Pancreas (tissue), 10 donors: ENCODE results near the gene BIN2. TPM values are rescaled to one million over a fixed set of nuclear protein-coding genes. Genes with fewer than 3 reads are reported as not detected.
"Not testable (repeated sequence)": the region's sequence is repeated elsewhere in the genome, so short reads cannot be mapped to it uniquely, and the experiment has no call there.

Experiments used
- ATAC-seq, 4 donors: fragments of 200-7000 bp; cut with Tn5 transposase; one replicate each; pipeline versions ENCODE4 v1.8.0 to v1.9.1; 2020; ENCODE audit warnings: mild to moderate bottlenecking in 4 of 4, moderate library complexity in 4 of 4
- DNase-seq, 6 donors: peaks; one replicate each; pipeline ENCODE4 v3.0.0-alpha.2; 2020
- FAIRE-seq: peaks from 2 replicates; lab custom pipeline; 2012; peaks lifted over from hg19 to GRCh38; lab: Jason Lieb, UNC
- H3K27ac ChIP-seq, 4 donors: fragments of 200-600 bp; sonication (generic); 1 replicate in 3 of 4; 2 replicates in 1 of 4; pipeline versions ENCODE4 v1.5.0 to v1.8.0; 2020
- H3K27me3 ChIP-seq, 4 donors: fragments of 200-600 bp; one replicate each; pipeline ENCODE4 v1.8.0; 2021
- H3K36me3 ChIP-seq, 3 donors: fragments of 200-600 bp; sonication (generic) in 1 of 3; one replicate each; pipeline versions ENCODE4 v1.5.0 to v1.8.0; 2020 to 2021
- H3K4me1 ChIP-seq, 3 donors: fragments of 200-600 bp; one replicate each; pipeline ENCODE4 v1.8.0; 2021
- H3K4me3 ChIP-seq, 4 donors: fragments of 200-600 bp; sonication (generic) in 2 of 4; one replicate each; pipeline versions ENCODE4 v1.5.0 to v1.8.0; 2020 to 2021
- H3K9me3 ChIP-seq, 4 donors: fragments of 200-600 bp; one replicate each; pipeline ENCODE4 v1.8.0; 2021
- WGBS, 2 donors: extraction: QIAGEN DNeasy Blood & Tissue Kit; methylation state at CpG; one replicate each; pipeline ENCODE4 v1.1.7; 2013; 5-methylcytosine and 5-hydroxymethylcytosine counted together
- intact Hi-C, 3 donors: fragments of 100-400 bp; cut with DNase I; formaldehyde crosslinking; loops; one replicate each; pipeline versions ENCODE4 v1.11.1 to v1.14.2; 2022
- polyA plus RNA-seq, 2 donors: library from polyadenylated mRNA; stranded (reverse); fragments of 200-250 nt; gene quantifications; one replicate each; pipeline ENCODE4 v1.2.3, GENCODE V29; 2013
- total RNA-seq, 6 donors: library from RNA; stranded (reverse); fragmentation: NEBNext Ultra II Directional in 4 of 6; extraction: Animal tissue kit (Norgen Biotek cat#: 25700) in 4 of 6; gene quantifications; one replicate each; pipeline versions ENCODE4 v1.2.1 to v1.2.4, GENCODE V29; 2021 to 2023
- TF ChIP-seq, protein P1 (sequence below), 4 donors: fragments of 200-600 bp; sonication (generic) in 3 of 4; IDR thresholded peaks; one replicate each; pipeline versions ENCODE4 v1.5.0 to v1.8.0; 2021; ENCODE audit warnings: antibody characterized with exemption in 4 of 4
- donor health status: healthy with polysubstance abuse.
- donor health status: DM: no; HTN: no; CAD: no; lungs with moderate emphysema.
- donor health status: DM: no; HTN: no; CAD: no.
- donor health status: control.
- donor health status: control.
- donor health status: Bipolar disorder and iron deficiency.
- donor health status: DM: yes; HTN: yes; CAD: no.
- donor health status: DM: no; HTN: no; CAD: no.
- donor health status: DM: no; HTN: no; CAD: no.
- donor health status: DM: yes; HTN: yes; CAD: no.

BIN2 gene
- total and polyA plus RNA-seq, 8 donors: 0.56 to 6.0 (median 0.97) TPM

DNA sequence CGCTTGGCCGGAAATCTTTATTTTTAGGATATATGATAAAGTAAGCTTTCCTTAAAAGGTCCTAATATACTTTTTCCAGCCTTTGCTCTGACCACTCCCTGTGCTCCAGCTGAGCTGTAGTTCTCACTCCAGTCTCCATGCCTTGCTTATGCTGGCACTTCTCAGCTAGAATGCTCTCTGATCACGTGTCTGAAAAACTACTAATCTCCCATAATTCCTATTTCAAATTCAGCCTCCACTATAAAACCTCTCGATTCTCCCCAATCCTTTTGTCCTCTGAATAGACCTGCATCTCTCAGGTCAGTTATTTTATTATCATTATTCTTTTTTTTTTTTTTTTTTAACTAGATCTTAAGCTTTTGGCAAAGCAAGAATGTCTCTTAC, 3.7 kb downstream of the BIN2 start:
- no peak for DNase-seq
- no peak for FAIRE-seq
- WGBS, 2 donors: 69 to 80% methylated on average over 4 of the region's 4 CpGs
- Histone ChIP-seq H3K9me3 (no peaks in the 10 kb centered on the region), H3K27me3 (no peaks in the 10 kb centered on the region), H3K4me3 (no peak overlapping the region), H3K36me3 (no peaks in the 10 kb centered on the region), H3K27ac (no peak overlapping the region), H3K4me1 (no peaks in the 10 kb centered on the region)
- intact Hi-C loops: no loop called here
- ATAC-seq: no peak
- TF ChIP-seq, protein P1, sequence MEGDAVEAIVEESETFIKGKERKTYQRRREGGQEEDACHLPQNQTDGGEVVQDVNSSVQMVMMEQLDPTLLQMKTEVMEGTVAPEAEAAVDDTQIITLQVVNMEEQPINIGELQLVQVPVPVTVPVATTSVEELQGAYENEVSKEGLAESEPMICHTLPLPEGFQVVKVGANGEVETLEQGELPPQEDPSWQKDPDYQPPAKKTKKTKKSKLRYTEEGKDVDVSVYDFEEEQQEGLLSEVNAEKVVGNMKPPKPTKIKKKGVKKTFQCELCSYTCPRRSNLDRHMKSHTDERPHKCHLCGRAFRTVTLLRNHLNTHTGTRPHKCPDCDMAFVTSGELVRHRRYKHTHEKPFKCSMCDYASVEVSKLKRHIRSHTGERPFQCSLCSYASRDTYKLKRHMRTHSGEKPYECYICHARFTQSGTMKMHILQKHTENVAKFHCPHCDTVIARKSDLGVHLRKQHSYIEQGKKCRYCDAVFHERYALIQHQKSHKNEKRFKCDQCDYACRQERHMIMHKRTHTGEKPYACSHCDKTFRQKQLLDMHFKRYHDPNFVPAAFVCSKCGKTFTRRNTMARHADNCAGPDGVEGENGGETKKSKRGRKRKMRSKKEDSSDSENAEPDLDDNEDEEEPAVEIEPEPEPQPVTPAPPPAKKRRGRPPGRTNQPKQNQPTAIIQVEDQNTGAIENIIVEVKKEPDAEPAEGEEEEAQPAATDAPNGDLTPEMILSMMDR (IDR thresholded peaks at IDR 0.05): no peak

DNA sequence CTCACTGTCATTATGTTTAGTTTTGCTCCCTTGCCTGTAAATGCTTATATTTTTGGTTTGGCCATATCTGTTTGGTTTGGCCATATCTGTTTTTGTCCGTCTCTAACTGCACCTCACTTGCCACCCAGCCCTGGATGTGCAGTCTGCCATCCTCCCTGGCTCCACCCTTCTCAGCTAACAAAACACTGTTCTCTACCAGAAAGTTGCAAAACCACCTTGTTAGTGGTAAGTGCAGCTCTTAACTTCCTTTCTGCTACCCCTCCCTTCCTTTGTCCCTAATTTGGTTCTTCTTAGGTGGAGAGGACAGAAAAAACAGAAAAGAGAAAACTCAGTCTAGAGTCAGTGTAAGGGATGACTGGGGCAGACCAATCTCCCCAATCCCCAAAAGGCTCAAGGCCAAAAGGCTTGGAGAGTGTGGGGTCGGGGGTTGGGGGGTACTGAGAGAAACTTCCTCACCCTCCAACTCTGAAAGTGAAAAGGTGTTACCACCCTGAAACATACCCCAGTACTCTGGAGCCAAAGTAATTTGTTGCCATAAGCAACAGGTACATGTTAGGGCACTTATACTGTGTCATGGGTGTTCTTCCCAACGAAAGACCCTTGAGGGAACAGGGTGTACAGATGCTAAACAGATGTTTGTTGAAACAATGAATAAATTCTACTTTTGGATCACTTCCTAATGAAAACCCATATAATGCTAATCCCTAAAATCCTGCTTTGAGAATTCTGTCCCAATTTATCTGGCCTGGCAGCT, 5.0 kb downstream of the BIN2 start:
- 51 to 56% methylated on average over 3 of the region's 3 CpGs for WGBS, 2 donors
- TF ChIP-seq, protein P1 (IDR thresholded peaks at IDR 0.05): no peak
- ATAC-seq (no peak), FAIRE-seq (no peak), DNase-seq (no peak)
- Histone ChIP-seq H3K27ac (no peak overlapping the region), H3K4me1 (no peaks in the 10 kb centered on the region), H3K27me3 (no peaks in the 10 kb centered on the region), H3K9me3 (no peaks in the 10 kb centered on the region), H3K4me3 (no peak overlapping the region), H3K36me3 (no peaks in the 10 kb centered on the region)
- intact Hi-C loops: no loop called here

DNA sequence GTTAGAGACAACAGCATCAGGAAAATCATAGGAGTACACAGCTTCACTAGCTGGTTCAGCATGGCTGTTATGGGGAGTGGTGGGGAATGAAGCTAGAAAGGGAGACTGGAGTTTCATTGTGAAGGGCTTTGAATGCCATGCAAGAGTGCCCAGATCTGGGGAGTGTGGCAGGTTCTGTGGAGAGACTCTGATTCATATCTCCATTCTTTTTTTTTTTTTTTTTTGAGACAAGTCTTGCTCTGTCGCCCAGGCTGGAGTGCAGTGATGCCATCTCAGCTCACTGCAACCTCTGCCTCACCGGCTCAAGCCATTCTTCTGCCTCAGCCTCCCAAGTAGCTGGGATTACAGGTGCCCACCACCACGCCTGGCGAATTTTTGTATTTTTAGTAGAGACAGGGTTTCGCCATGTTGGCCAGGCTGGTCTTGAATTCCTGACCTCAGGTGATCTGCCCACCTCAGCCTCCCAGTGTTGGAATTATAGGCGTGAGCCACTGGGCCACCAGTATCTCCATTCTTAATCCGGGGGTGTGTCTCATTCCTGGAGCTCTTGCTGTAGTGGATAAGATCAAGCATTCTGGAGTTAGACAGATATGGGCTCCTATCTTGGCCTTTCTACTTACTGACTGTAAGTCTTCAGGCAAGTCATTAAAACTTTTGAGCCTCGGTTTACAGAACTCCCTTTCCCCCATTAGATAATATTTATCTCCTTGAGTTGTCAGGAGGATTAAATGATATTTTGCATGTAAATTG, 5.7 kb downstream of the BIN2 start:
- FAIRE-seq, H3K9me3 ChIP-seq, H3K4me1 ChIP-seq, H3K27ac ChIP-seq, H3K36me3 ChIP-seq, intact Hi-C loops, DNase-seq, ATAC-seq, H3K4me3 ChIP-seq, H3K27me3 ChIP-seq: not testable (repeated sequence)
- 89 to 91% methylated on average over 8 of the region's 8 CpGs for WGBS, 2 donors

DNA sequence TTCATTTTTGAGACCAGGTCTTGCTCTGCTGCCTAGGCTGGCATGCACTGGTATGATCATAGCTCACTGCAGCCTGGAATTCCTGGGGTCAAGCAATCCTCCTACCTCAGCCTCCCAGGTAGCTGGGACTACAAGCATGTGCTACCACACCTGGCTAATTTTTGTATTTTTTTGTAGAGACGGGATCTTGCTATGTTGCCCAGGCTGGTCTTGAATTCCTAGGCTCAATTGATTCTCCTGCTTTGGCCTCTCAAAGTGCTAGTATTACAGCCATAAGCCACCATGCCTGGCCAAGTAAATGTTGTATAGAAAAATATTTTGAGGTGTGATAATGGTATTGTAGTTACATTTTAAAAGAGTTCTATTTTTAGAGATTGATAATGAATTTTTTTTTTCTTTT, 12.6 kb downstream of the BIN2 start:
- FAIRE-seq: no peak
- H3K4me1 ChIP-seq: no peaks in the 10 kb centered on the region
- DNase-seq: no peak

More for the DNA sequence above, 12.6 kb downstream of the BIN2 start:
- Histone ChIP-seq H3K27ac (no peak overlapping the region), H3K4me3 (no peak overlapping the region), H3K9me3 (no peaks in the 10 kb centered on the region), H3K36me3 (no peaks in the 10 kb centered on the region), H3K27me3 (no peaks in the 10 kb centered on the region)
- ATAC-seq: no peak
- TF ChIP-seq, protein P1 (IDR thresholded peaks at IDR 0.05): no peak
- WGBS, 2 donors: 72 to 87% methylated on average over 1 of the region's 1 CpG
- intact Hi-C loops: no loop called here
